HK-2 (cell line): ENCODE measurements around the gene SMCP.

Experiments
- DNase-seq: peaks from one replicate; pipeline ENCODE4 v3.0.0-alpha.2; 2018; ENCODE audit not compliant: unreplicated experiment

The SMCP gene

GRCh38 chr1:152878042-152878441 is at the start of gene SMCP:
TSS of gene SMCP (plus strand) at chr1:152878322. CDS start at chr1:152884423, 6,101 bp downstream.
- peak; percentile 3 for DNase-seq

DNA sequence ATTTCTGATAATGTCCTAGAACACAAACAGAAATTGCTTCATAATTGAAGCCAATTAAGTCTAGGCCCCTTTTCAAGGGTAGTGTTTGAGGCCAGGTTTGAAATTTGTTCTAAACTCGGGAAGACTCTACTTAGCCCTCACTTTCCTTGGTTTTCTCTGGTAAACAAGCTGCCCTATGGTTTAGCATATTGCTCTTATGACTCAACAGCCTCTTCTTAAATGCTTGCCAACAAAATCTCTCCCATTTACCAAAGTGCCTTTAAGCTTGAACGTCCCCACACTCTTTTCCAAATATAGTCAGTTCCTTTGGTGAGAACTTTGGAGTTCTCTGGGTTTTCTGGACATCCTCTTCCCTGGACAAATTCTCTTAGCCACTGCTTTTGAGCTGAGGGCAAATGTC is 41.3 kb upstream of the SMCP start:
- DNase-seq = no peak

DNA sequence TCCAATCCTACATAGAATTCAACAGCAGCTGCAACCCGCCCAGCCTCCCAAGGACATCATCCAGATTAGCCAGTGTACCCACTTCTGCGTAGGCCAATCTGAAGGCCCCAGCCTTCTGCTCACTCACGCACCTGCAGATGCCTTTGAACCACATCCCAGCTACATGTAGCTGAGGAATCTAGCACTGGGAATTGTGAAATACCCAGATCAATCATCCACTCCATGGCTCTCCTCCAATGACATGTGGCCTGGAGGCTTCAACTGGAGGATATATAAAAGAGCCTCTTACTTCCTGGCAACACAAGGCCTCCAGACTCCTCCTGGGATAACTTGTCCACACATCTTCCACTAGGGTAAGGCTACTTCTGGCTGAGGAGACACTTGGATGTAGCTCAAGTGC is 35.6 kb upstream of the SMCP start, which contains the start of gene LCE6A:
LCE6A (plus strand) TSS at position 301 of the 400 bp plus-strand sequence. CDS start 665 bp downstream, outside the sequence.
- no peak for DNase-seq

DNA sequence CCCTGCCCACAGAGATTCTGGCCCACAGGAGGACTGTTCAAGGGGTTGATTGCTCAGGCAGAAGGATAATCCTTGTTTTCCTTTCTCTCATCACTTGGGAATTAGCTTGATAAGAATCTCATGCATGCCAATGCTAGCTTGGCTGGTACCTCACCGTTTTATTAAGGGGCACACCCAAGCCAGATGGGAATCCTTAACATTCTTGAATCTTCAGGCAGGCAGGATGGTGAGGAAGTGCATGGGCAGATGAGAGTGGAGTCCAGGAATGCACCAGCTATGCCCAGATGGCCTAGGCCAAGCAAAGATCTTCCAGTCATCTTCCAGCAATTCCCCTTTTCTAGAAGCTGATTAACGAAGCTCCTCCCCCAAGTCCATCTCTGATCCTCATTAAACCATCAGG is 22.5 kb upstream of the SMCP start:
- DNase-seq = no peak

GRCh38 chr1:152858062-152858461 is 20.1 kb upstream of the SMCP start:
- no peak for DNase-seq

GRCh38 chr1:152859696-152860095 is 18.4 kb upstream of the SMCP start, which contains the start of gene LCE7A:
TSS of gene LCE7A (plus strand) at chr1:152859996. CDS start at chr1:152860698, 702 bp downstream.
- no peak for DNase-seq

GRCh38 chr1:152860129-152860528 is 18.0 kb upstream of the SMCP start:
- no peak for DNase-seq

- DNase-seq = no peak
Observed at GRCh38 chr1:152861374-152861773, 16.7 kb upstream of the SMCP start.

DNA sequence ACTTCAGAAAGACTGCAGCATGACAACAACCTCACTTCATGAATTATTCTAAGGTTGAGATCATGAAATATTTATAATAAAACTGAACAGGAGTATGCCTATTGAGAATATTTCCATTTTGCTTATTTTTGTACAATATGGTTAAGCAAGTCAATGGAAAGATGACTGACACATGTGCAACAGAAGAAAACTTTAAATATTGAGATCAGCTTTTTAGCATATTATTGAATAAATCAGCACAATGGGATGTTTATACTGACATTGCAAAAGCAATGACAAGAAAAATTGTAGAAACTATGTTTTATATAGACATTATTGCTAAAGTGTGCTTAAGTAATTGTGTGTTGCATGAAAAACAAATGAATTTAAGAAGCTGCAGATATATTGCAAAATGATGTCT is 13.7 kb upstream of the SMCP start:
- DNase-seq = no peak

DNA sequence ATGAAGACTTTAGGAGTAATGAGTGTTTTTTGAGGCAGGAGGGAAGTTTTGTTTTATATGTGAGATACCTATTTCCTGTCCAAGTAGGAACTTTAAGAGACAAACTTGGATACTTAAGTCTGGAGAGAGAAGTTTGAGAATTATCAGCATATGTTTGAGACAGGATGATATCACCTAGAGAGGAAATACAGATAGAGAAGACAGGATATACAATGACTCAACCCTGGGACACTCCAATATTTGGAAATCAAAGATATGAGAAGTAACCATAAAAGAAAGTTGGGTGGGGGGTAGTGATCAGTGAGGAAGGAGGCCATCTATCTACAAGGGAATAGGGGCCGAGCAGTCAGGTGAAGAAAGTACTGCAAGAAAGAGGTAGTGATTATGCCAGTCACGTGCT is 11.8 kb upstream of the SMCP start:
- no peak for DNase-seq

DNA sequence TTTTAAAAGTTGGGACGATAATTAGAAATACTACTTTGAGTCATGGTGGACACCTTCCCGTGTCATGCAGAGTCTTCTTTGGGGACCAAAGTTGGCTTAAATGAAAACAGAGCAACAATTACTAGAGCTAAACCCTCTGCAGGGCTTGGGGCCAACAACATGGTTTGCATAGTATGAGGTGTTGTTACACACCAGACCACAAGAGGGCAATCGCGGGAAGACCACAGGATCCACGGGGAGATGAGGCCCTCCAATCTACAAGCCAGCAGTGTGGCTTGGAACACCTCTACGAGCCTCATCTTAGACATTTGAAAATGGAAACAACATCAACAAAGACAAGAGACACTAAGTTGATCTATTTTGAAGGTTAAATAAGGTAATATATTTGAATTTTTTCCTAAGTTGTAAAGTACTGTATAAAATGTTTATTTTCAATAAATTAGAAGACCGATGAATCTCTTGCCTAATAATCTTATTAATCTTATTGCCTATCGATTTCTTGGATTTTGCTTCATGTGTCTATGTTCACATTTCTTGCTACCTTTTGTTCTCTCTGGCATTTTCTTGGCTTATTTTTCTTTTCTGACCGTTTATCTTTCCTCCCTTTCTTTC is 8.2 kb upstream of the SMCP start:
- DNase-seq = peak; percentile 63

DNA sequence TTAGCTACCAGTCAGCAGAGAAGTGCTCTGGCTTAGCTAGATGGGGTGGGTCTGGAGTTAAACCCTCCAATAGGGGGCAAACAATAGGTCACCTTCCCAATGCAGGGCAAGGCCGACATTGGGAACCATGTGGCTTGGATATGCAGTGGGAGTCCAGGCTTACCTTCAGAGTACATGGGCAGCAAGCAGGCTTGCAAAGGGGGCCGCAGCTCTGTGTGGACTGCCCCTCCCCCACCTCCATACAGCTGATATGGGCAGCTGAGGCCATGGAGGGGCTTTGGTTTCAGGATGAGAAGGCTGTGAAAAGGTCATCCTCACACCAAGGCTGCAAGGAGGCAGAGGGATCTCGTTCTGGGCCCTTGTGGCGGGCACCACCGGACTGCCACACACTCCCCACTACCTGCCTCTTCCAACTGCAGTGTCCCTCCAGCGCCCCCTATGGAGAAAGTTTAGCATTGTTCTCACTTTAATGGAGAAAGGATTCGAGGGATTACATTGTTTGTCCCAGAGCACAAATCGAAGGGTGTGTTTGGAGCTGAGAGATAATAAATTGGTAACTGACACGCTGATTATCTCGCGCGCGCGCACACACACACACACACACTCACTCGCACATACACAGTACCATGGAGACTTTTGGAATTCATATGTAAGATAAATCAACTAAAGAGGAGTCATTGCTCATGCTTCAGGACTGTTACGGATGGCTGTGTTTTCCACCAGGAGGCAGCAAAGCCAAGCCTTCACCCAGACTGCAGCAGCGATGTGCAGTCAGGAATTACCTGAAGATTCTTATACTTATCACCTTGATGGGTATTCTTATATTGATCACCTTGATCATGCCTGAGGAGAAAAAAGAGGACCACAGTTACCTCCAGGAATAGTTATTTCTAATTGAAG is 7.0 kb upstream of the SMCP start:
- DNase-seq = peak; percentile 8

DNA sequence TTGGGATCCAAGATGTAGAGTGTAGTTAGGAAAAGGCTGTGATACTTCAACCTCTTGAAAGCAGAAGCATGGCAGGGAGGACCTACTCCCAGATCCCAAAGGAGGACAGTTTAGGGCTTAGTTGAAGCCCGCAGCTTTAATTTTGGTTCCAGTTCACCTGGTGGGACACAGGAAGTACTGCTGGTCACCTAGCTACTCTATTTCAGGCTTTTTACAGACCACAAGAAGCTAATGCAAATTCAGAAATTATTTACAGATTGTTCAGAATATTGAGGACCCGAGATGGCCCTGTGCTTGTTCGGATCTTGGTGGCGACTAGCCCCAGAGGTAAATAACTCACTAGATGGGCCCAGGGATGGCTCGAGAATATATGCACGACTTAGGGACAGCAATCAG is 6.4 kb upstream of the SMCP start:
- DNase-seq = no peak

DNA sequence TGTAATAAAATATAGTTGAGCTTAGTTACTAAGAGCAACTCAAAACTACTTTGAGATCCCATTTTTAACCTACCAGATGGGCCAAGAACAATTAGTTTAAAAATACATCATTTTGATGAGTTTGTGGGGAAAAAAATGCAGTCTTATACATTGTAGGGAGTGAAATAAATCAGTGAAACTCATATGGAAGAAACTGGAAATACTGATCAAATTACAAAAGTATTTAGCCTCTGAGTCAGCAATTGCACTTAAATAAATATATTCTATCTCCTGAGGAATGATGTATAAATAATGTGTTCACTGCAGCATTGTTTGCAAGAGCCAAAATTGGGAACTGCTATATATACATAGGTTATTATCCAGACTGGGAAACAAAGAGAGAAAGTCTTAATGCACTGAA is 4.6 kb upstream of the SMCP start:
- no peak for DNase-seq

DNA sequence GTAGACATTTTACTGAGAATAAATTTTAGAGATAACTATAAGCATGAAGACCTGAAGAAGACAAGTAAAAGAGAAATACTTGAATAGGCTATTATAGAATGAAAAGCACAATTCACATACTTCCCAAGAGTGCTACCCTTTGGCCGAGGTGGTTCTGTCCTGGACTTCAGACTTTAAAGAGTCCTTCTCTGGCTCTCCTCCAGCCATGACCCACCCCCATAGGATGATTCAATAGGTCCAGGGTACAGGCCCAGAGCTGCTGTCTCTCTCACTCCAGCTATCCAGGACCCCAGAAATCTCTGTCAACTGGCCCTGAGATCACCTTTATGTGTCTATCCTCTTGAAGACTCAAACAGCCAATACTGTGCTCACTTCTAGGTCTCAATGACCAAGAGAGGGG is 1.3 kb upstream of the SMCP start:
- DNase-seq = no peak

DNA sequence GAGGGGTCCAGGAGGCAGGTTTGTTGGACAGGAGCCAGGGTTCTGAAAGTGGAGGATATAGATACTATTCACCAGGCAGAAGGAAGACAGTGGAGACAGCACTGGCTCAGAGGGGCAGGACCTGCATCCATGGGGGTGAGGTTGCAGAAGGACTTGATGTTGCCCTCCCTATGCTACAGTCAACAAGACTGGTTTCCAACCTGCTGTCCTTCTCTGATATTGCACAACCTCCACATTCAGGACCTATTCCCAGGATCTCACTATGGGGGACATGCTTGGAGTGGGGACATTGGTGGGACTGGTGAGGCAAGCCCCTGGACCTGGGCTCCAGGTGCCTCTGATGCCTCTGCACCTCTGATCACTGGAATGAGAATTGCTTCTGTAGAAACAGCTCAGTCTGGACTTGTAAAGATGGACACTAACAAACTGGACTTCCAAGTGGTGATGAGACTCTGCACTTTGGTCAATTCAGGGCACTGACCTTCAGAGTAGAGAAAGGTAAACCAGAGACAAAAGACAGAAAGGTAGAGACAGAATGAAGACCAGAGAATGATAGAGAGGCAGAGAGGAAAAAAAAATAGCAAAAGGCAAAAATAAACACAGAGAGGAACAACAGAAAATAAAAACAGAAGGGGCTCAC is 1.6 kb downstream of the SMCP start:
- no peak for DNase-seq

DNA sequence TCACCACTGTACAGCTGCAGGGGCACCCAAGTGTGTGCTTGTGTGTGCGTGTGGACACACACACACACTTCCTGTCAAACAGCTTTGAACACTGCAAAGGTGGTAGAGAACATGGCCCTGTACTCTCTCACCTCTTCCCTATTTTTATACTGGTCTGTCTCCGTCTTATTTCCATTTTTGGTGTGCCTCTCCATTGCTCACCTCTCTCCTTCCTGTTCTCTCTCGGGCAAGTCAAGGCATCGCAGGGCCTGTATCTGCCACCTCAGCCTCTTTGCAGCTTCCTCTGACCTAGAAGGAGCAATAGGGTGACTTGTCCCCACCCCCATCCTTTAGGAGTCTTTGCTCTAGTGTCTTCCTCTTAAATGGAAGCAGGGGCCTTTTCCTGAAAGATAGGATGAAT is 2.2 kb downstream of the SMCP start:
- DNase-seq = no peak

DNA sequence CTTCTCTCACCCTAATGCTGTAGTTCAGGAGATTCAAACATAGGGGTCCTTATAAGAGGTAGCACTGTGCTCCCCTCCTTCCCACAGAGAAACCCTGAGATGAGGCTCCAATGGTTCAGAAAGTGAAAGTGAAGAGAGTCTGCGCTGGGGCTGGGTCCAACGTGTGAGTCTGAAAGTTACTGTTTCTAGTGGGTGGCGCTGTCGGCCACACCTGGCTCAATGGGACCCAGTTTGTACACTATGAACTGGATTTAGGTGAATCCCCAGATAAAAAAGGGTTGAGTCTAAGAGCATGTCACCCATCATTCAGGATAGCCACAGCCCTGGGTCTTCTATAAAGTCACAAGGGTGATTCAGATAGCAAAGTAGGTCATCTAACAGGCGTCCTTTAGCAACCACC is 2.8 kb downstream of the SMCP start:
- DNase-seq = no peak

GRCh38 chr1:152884085-152884484 is 6.0 kb downstream of the SMCP start:
- no peak for DNase-seq

- no peak for DNase-seq
Observed at GRCh38 chr1:152884506-152884905, 6.4 kb downstream of the SMCP start.

DNA sequence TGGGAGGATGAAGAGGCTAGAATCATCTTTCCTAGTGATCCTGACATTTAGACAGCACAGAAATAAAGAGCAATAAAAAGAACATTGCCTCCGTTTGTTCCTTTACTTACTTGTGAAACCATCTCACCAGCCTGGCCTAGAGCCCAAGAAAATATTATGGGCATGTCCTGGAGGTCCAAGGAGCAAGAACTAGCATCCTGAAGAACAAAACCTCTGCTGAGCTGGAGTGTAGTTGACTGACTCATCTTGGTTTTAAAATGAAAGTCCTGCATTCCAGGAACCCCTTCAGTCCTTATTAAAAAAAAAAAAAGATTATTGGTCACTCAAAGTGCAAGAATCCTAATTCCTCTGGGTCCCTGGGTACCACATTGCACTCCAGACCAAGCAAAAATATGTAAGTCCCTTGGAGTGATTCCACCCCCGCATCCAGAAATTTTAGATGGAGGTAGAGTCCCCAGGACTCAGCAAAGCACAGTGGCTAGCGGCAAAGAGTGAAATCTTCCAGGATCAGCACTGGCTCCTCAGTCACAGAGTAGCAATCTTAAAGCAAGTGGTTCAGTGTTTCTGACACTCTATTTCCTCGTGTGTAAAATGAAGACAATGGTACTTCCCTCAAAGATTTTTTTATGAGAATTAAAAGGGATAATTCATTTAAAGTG is 7.0 kb downstream of the SMCP start:
- no peak for DNase-seq

DNA sequence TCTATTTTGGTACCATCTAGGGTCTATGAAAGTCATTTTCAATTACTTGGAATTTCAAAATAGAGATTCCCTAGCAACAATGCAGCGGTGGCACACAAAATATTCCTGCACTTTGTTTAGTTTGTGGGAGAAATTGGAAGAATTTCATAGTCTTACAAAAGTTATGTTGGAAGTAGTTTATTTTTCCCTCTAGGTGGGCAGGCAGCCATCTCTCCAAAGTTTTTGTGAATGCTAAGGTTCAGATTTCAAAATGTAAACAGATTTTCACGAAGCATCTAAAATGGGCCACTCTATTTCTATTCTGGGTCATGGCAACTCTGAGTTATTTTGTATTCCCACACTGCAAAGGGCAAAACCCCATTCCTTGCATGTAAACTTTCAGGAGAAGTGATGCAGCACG is 8.0 kb downstream of the SMCP start:
- DNase-seq = no peak
